Keratinocyte (primary cell): ENCODE measurements around the gene GRIP1.

Experiments used
- CTCF ChIP-seq, 3 experiments: IDR thresholded peaks in 1 of 3; conservative IDR thresholded peaks in 1 of 3; optimal IDR thresholded peaks in 1 of 3; 2 replicates in 2 of 3; 3 replicates in 1 of 3; pipeline versions ENCODE3 to v1.5.1; 2011; ENCODE audit warnings: low read length in 3 of 3, mild to moderate bottlenecking in 3 of 3, moderate library complexity in 2 of 3, control low read depth in 1 of 3, inconsistent platforms in 1 of 3; ENCODE audit not compliant: insufficient read depth in 2 of 3; ENCODE audit errors: extremely low read depth in 1 of 3
- EZH2 ChIP-seq: IDR thresholded peaks from one replicate; pipeline ENCODE4 v1.6.1; 2012; ENCODE audit warnings: inconsistent platforms, mild to moderate bottlenecking, low read length, moderate library complexity

- TF ChIP-seq CTCF (optimal IDR thresholded peaks at IDR 0.05 in 1 of 3, IDR thresholded peaks at IDR 0.05 in 1 of 3, conservative IDR thresholded peaks at IDR 0.05 in 1 of 3; ENCODE audit: extremely low read depth in 1 of 3, insufficient read depth in 2 of 3, low read length in 3 of 3) = no peak
- TF ChIP-seq EZH2 = no peak
These were observed 297.9 kb downstream of the GRIP1 start for GRCh38 chr12:66380769-66381535.
